Gastrocnemius medialis (tissue), 4 donors: ENCODE measurements around the gene TMEM26. TPM values are rescaled to one million over a fixed set of nuclear protein-coding genes. Genes with fewer than 3 reads are reported as not detected.

ENCODE experiments used
- ATAC-seq, 2 donors: fragments of 150-250 bp; one replicate each; pipeline ENCODE4 v1.9.1; 2016
- DNase-seq, 2 donors: peaks; one replicate each; pipeline ENCODE4 v3.0.0-alpha.2; 2019
- H3K27ac ChIP-seq, 4 donors: fragments of 200-600 bp; sonication (generic); 1 replicate in 1 of 4; 2 replicates in 3 of 4; pipeline ENCODE4 v1.5.1; 2016 to 2018; ENCODE audit warnings: mild to moderate bottlenecking in 2 of 4, moderate library complexity in 1 of 4
- H3K27me3 ChIP-seq, 3 donors: fragments of 200-600 bp; sonication (generic) in 2 of 3; 1 replicate in 1 of 3; 2 replicates in 2 of 3; pipeline versions ENCODE4 v1.5.1 to v1.6.0; 2016 to 2019; ENCODE audit warnings: mild to moderate bottlenecking in 1 of 3, moderate library complexity in 1 of 3
- H3K36me3 ChIP-seq, 2 donors: fragments of 200-600 bp; sonication (generic) in 1 of 2; one replicate each; pipeline ENCODE4 v1.5.1; 2017 to 2018
- H3K4me1 ChIP-seq, 2 donors: fragments of 200-600 bp; sonication (generic) in 1 of 2; one replicate each; pipeline ENCODE4 v1.5.1; 2016 to 2017; ENCODE audit warnings: mild to moderate bottlenecking in 2 of 2
- H3K4me3 ChIP-seq, 4 donors: fragments of 200-600 bp; sonication (generic) in 3 of 4; 1 replicate in 1 of 4; 2 replicates in 3 of 4; pipeline ENCODE4 v1.5.1; 2016 to 2019; ENCODE audit warnings: mild to moderate bottlenecking in 2 of 4
- H3K9me3 ChIP-seq, 3 donors: fragments of 200-600 bp; sonication (generic) in 2 of 3; 1 replicate in 1 of 3; 2 replicates in 2 of 3; pipeline ENCODE4 v1.5.1; 2016 to 2019
- CTCF ChIP-seq, 5 experiments: fragments of 450-650 bp in 3 of 5; fragments of 200-600 bp in 2 of 5; sonication (generic) in 2 of 5; IDR thresholded peaks in 4 of 5; conservative IDR thresholded peaks in 1 of 5; 1 replicate in 4 of 5; 2 replicates in 1 of 5; pipeline ENCODE4 v1.5.1; 2016 to 2019; ENCODE audit warnings: antibody characterized with exemption in 5 of 5, mild to moderate bottlenecking in 3 of 5, moderate library complexity in 3 of 5
- POLR2A ChIP-seq, 2 donors: fragments of 450-650 bp; IDR thresholded peaks; one replicate each; pipeline ENCODE4 v1.6.1; 2017; ENCODE audit warnings: antibody characterized with exemption in 2 of 2, mild to moderate bottlenecking in 2 of 2, moderate library complexity in 2 of 2
- in situ Hi-C, 4 donors: fragments of 200-750 bp; cut with MboI; loops; one replicate each; pipeline versions ENCODE4 v1.15.0 to v1.8.0; 2017; ENCODE audit warnings: low sequenced_read_pairs in 4 of 4
- intact Hi-C: fragments of 100-400 bp; cut with DNase I; formaldehyde crosslinking; loops from one replicate; pipeline ENCODE4 v1.15.1; 2023; ENCODE audit warnings: low total_unique reads
- total RNA-seq, 4 donors: library from RNA; depleted of rRNA; stranded (reverse); fragments of >200 nt; gene quantifications; one replicate each; pipeline versions ENCODE4 v1.1.0 to v1.2.3, GENCODE V29; 2016

Gene TMEM26
- total RNA-seq, 4 donors from 2014 or later: 0.18 TPM; not detected in 3

DNA sequence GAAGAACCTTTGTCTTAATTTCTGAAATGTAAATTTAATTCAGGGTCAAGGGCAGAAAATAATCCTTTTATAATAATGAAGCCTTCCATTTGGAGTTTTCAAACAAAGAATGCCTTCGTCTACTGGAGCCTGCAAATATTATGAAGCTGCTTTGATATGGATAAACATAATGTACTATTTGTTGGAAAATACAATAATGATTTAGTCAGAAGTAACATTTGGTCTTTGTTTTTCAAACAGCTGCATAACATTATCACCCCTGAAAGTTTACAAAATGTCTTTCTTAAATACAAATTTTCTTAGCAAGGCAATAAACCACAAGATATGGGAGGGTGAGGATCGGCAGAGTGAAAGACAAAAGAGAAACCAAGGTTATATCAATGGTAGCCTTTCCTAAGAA is 41.5 kb downstream of the TMEM26 start:
- TF ChIP-seq CTCF (IDR thresholded peaks at IDR 0.05 in 4 of 5, conservative IDR thresholded peaks at IDR 0.05 in 1 of 5): no peak
- no peak for TF ChIP-seq POLR2A (IDR thresholded peaks at IDR 0.05)
- Histone ChIP-seq H3K4me1 (peaks cover 7 to 14% of the 10 kb centered on the region in 2 donors), H3K4me3 (no peak overlapping the region), H3K9me3 (no peaks in the 10 kb centered on the region), H3K36me3 (no peaks in the 10 kb centered on the region), H3K27me3 (no peaks in the 10 kb centered on the region), H3K27ac (no peak overlapping the region)
- intact Hi-C loops: no loop called here
- no peak for DNase-seq
- in situ Hi-C loops: no loop called here
- ATAC-seq: no peak

DNA sequence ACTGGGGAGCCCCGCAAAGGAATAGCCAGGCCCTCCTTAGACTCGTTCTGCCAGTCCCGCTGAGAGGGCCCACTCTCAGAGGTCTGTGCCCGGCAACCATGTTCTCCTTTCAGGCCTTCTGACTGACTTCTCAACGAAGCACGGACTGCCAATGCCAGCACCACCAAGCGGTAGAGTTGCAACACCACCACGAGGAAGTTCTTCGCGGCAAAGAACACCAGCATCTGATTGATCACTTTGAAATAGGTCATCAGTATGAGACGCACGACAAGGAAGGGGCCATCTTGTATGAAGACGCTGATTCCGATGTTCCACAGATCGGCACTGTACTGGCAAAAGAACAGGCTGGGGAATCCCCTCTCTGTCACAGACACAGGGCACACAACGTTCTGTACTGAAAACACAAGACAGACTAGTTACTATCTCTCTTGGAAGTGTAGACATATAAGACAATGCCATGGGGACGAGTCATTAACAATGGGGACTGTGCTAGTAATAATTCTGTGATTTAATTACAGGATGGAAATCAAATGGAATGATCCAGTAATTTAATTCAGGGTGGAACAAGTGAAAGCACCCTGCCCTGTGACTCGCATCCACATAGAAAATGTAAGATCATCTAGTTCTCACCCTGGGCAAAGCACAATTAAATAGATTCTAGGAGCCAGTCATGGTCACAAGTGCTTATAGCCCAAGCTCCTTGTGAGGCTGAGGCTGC is 42.7 kb downstream of the TMEM26 start:
- no peak for TF ChIP-seq POLR2A (IDR thresholded peaks at IDR 0.05)
- no peak for TF ChIP-seq CTCF (IDR thresholded peaks at IDR 0.05 in 4 of 5, conservative IDR thresholded peaks at IDR 0.05 in 1 of 5)
- H3K4me1 ChIP-seq: peaks cover 7 to 15% of the 10 kb centered on the region in 2 donors
- in situ Hi-C loops: no loop called here
- ATAC-seq: no peak
- no peak overlapping the region for H3K27ac ChIP-seq
- intact Hi-C loops: no loop called here
- no peaks in the 10 kb centered on the region for H3K9me3 ChIP-seq
- no peaks in the 10 kb centered on the region for H3K36me3 ChIP-seq
- no peak overlapping the region for H3K4me3 ChIP-seq
- no peaks in the 10 kb centered on the region for H3K27me3 ChIP-seq
- no peak for DNase-seq

- Histone ChIP-seq H3K9me3 (no peaks in the 10 kb centered on the region), H3K4me3 (no peak overlapping the region), H3K27me3 (no peaks in the 10 kb centered on the region), H3K27ac (no peak overlapping the region), H3K4me1 (peaks cover 7 to 15% of the 10 kb centered on the region in 2 donors), H3K36me3 (no peaks in the 10 kb centered on the region)
- intact Hi-C loops (no loop called here), in situ Hi-C loops (no loop called here)
- no peak for ATAC-seq
- no peak for DNase-seq
- TF ChIP-seq CTCF (IDR thresholded peaks at IDR 0.05 in 4 of 5, conservative IDR thresholded peaks at IDR 0.05 in 1 of 5): no peak
- TF ChIP-seq POLR2A (IDR thresholded peaks at IDR 0.05): no peak
Measured at GRCh38 chr10:61409157-61409556, 44.0 kb downstream of the TMEM26 start.

GRCh38 chr10:61408105-61408504 is 45.1 kb downstream of the TMEM26 start:
- TF ChIP-seq POLR2A (IDR thresholded peaks at IDR 0.05) (no peak), CTCF (IDR thresholded peaks at IDR 0.05 in 4 of 5, conservative IDR thresholded peaks at IDR 0.05 in 1 of 5) (no peak)
- in situ Hi-C loops: no loop called here
- no peak for ATAC-seq
- intact Hi-C loops: no loop called here
- Histone ChIP-seq H3K36me3 (no peaks in the 10 kb centered on the region), H3K27me3 (no peaks in the 10 kb centered on the region), H3K4me1 (peaks cover 7 to 15% of the 10 kb centered on the region in 2 donors), H3K27ac (no peak overlapping the region), H3K4me3 (no peak overlapping the region), H3K9me3 (no peaks in the 10 kb centered on the region)
- DNase-seq: no peak

- no peak for ATAC-seq
- in situ Hi-C loops: no loop called here
- peaks cover 7 to 15% of the 10 kb centered on the region in 2 donors for H3K4me1 ChIP-seq
- no peaks in the 10 kb centered on the region for H3K36me3 ChIP-seq
- H3K27me3 ChIP-seq: no peaks in the 10 kb centered on the region
- TF ChIP-seq CTCF (IDR thresholded peaks at IDR 0.05 in 4 of 5, conservative IDR thresholded peaks at IDR 0.05 in 1 of 5): no peak
- no peak for TF ChIP-seq POLR2A (IDR thresholded peaks at IDR 0.05)
- no peak for DNase-seq
- no peaks in the 10 kb centered on the region for H3K9me3 ChIP-seq
- intact Hi-C loops: no loop called here
- H3K27ac ChIP-seq: no peak overlapping the region
- no peak overlapping the region for H3K4me3 ChIP-seq
Measured at GRCh38 chr10:61406736-61407135, 46.4 kb downstream of the TMEM26 start.
